HCT116 (cell line): ENCODE data around the gene F11. TPM values are rescaled to one million over a fixed set of nuclear protein-coding genes. Genes with fewer than 3 reads are reported as not detected.

ENCODE experiments used
- ATAC-seq: fragments of 200-7000 bp; cut with Tn5 transposase; 2 replicates; pipeline ENCODE4 v1.9.1; 2020; ENCODE audit warnings: mild to moderate bottlenecking, moderate library complexity
- BruUV-seq: library from RNA; stranded (reverse); fragments of 400-500 nt; replicated peaks from 2 replicates; lab custom pipeline; 2021; lab: Mats Ljungman, UMichigan
- CTCF ChIA-PET: fragments of 300-600 bp; sonication (Branson Sonifier 250); formaldehyde crosslinking; loops from one replicate; lab custom pipeline; 2021; ENCODE audit warnings: antibody characterized with exemption; lab: Charles Lee
- POLR2A ChIA-PET: fragments of 300-600, 350-600 bp; sonication (Branson Sonifier 250); formaldehyde crosslinking; loops from one replicate; lab custom pipeline; 2021; ENCODE audit warnings: antibody characterized with exemption; lab: Charles Lee
- RAD21 ChIA-PET, 2 experiments: fragments of 300-600 bp; sonication (Branson Sonifier 250); formaldehyde crosslinking; loops; one replicate each; lab custom pipeline; 2023; ENCODE audit warnings: low total read pairs in 2 of 2; ENCODE audit not compliant: uncharacterized antibody in 2 of 2, unreplicated experiment in 2 of 2, low non-redundant PET in 1 of 2; lab: Charles Lee
- DNase-seq: peaks from one replicate; pipeline ENCODE4 v3.0.0-alpha.2; 2010; ENCODE audit warnings: low read depth, low spot score
- H2AFZ ChIP-seq: fragments of 200-600 bp; shearing (Covaris generic), sonication (generic); 2 replicates; pipeline ENCODE4 v1.6.1; 2017; ENCODE audit warnings: low read depth, mixed run types, mixed read lengths, antibody characterized with exemption, low read length; ENCODE audit not compliant: poor library complexity, severe bottlenecking
- H3K27ac ChIP-seq: 2 replicates; pipeline ENCODE4 v1.5.1; 2012; ENCODE audit warnings: low read depth, low read length
- H3K27me3 ChIP-seq: fragments of 200-600 bp; sonication (generic); 2 replicates; pipeline ENCODE4 v1.6.1; 2016; ENCODE audit warnings: mixed run types, low read length, mixed read lengths; ENCODE audit not compliant: insufficient read depth
- H3K36me3 ChIP-seq, 2 experiments: fragments of 200-500 bp in 1 of 2; fragments of 200-600 bp in 1 of 2; sonication (Bioruptor generic) in 1 of 2; sonication (generic) in 1 of 2; 2 replicates each; pipeline versions ENCODE4 v1.5.1 to v1.6.1; 2014 to 2016; ENCODE audit warnings: low read length in 2 of 2, inconsistent platforms in 1 of 2, mixed read lengths in 1 of 2, mixed run types in 1 of 2; ENCODE audit not compliant: insufficient read depth in 2 of 2, control insufficient read depth in 1 of 2
- H3K4me1 ChIP-seq, 2 experiments: fragments of 200-600 bp in 1 of 2; sonication (generic) in 1 of 2; 2 replicates each; pipeline versions ENCODE4 v1.5.1 to v1.6.1; 2012 to 2017; ENCODE audit warnings: low read length in 2 of 2, inconsistent platforms in 1 of 2, mild to moderate bottlenecking in 1 of 2, mixed read lengths in 1 of 2, mixed run types in 1 of 2, moderate library complexity in 1 of 2; ENCODE audit not compliant: insufficient read depth in 2 of 2, control insufficient read depth in 1 of 2
- H3K4me2 ChIP-seq: fragments of 200-600 bp; sonication (generic); 2 replicates; pipeline ENCODE4 v1.6.1; 2017; ENCODE audit warnings: mixed run types, low read length, mixed read lengths
- H3K4me3 ChIP-seq, 2 experiments: fragments of 200-600 bp in 1 of 2; sonication (generic) in 1 of 2; replicated peaks in 1 of 2; 2 replicates each; pipeline ENCODE4 v1.5.1; 2011 to 2016; ENCODE audit warnings: low read length in 2 of 2, control low read depth in 1 of 2, low read depth in 1 of 2, mild to moderate bottlenecking in 1 of 2, mixed read lengths in 1 of 2, mixed run types in 1 of 2
- H3K79me2 ChIP-seq: fragments of 200-600 bp; sonication (generic); 2 replicates; pipeline ENCODE4 v1.6.1; 2017; ENCODE audit warnings: mild to moderate bottlenecking, mixed run types, low read length, moderate library complexity, mixed read lengths; ENCODE audit not compliant: insufficient read depth
- H3K9ac ChIP-seq: fragments of 200-600 bp; sonication (generic); 2 replicates; pipeline ENCODE4 v1.6.1; 2016; ENCODE audit warnings: low read length, mixed read lengths
- H3K9me2 ChIP-seq: fragments of 200-600 bp; sonication (generic), shearing (Covaris generic); 2 replicates; pipeline ENCODE4 v1.6.1; 2017; ENCODE audit warnings: mixed run types, mild to moderate bottlenecking, moderate library complexity; ENCODE audit not compliant: insufficient read depth
- H3K9me3 ChIP-seq, 2 experiments: fragments of 200-500 bp in 1 of 2; fragments of 200-600 bp in 1 of 2; sonication (Bioruptor generic) in 1 of 2; sonication (generic) in 1 of 2; 2 replicates each; pipeline ENCODE4 v1.6.1; 2014 to 2017; ENCODE audit warnings: low read length in 2 of 2, mixed read lengths in 2 of 2, inconsistent platforms in 1 of 2, low read depth in 1 of 2, mild to moderate bottlenecking in 1 of 2, mixed run types in 1 of 2, moderate library complexity in 1 of 2; ENCODE audit not compliant: control insufficient read depth in 1 of 2, insufficient read depth in 1 of 2
- H4K20me1 ChIP-seq: fragments of 200-600 bp; sonication (generic), shearing (Covaris generic); 2 replicates; pipeline ENCODE4 v1.6.1; 2017; ENCODE audit warnings: mixed run types, mild to moderate bottlenecking, moderate library complexity; ENCODE audit not compliant: insufficient read depth
- CBX3 ChIP-seq: IDR thresholded peaks from 2 replicates; pipeline ENCODE4 v1.6.1; 2012; ENCODE audit warnings: low read depth
- CEBPB ChIP-seq: IDR thresholded peaks from 2 replicates; pipeline ENCODE4 v1.6.1; 2012; ENCODE audit warnings: low read depth
- CTCF ChIP-seq, 3 experiments: fragments of 200-600 bp in 1 of 3; sonication (generic) in 1 of 3; IDR thresholded peaks in 2 of 3; conservative IDR thresholded peaks in 1 of 3; 2 replicates each; pipeline ENCODE4 v1.5.1; 2012 to 2017; ENCODE audit warnings: low read depth in 2 of 3, low read length in 2 of 3, antibody characterized with exemption in 1 of 3, borderline replicate concordance in 1 of 3, control low read depth in 1 of 3, mild to moderate bottlenecking in 1 of 3, mixed read lengths in 1 of 3, mixed run types in 1 of 3, moderate library complexity in 1 of 3; ENCODE audit not compliant: insufficient read depth in 1 of 3
- EGR1 ChIP-seq: IDR thresholded peaks from 2 replicates; pipeline ENCODE4 v1.6.1; 2012; ENCODE audit warnings: low read depth
- ELF1 ChIP-seq: IDR thresholded peaks from 2 replicates; pipeline ENCODE4 v1.6.1; 2012; ENCODE audit warnings: low read depth, borderline replicate concordance
- EZH2phosphoT487 ChIP-seq: fragments of 200-600 bp; IDR thresholded peaks from 2 replicates; pipeline ENCODE4 v1.6.1; 2018; ENCODE audit warnings: antibody characterized with exemption, borderline replicate concordance
- FOSL1 ChIP-seq: IDR thresholded peaks from 2 replicates; pipeline ENCODE4 v1.6.1; 2012; ENCODE audit warnings: low read depth
- MAX ChIP-seq: IDR thresholded peaks from 2 replicates; pipeline ENCODE4 v1.6.1; 2012
- POLR2A ChIP-seq: IDR thresholded peaks from 2 replicates; pipeline ENCODE4 v1.7.0; 2011; ENCODE audit warnings: borderline replicate concordance; ENCODE audit not compliant: insufficient read depth, insufficient read length; ENCODE audit errors: extremely low read depth
- RAD21 ChIP-seq: IDR thresholded peaks from 2 replicates; pipeline ENCODE4 v1.6.1; 2012; ENCODE audit warnings: low read depth, mild to moderate bottlenecking
- REST ChIP-seq: IDR thresholded peaks from 2 replicates; pipeline ENCODE4 v1.6.1; 2012; ENCODE audit warnings: low read depth
- SIN3A ChIP-seq: IDR thresholded peaks from 2 replicates; pipeline ENCODE4 v1.6.1; 2012; ENCODE audit warnings: low read depth
- SRF ChIP-seq: IDR thresholded peaks from 2 replicates; pipeline ENCODE4 v1.6.1; 2012; ENCODE audit warnings: low read depth
- TCF7L2 ChIP-seq: IDR thresholded peaks from 2 replicates; pipeline ENCODE4 v1.7.0; 2011; ENCODE audit warnings: borderline replicate concordance, inconsistent platforms; ENCODE audit not compliant: insufficient read depth, insufficient read length; ENCODE audit errors: extremely low read depth
- intact Hi-C: fragments of 100-400 bp; cut with micrococcal nuclease; formaldehyde crosslinking; loops from 2 replicates; pipeline ENCODE4 v1.10.0; 2022
- total RNA-seq: library from RNA; stranded (reverse); gene quantifications from one replicate; pipeline ENCODE4 v1.2.1, GENCODE V29; 2021; ENCODE audit not compliant: unreplicated experiment

Gene F11
- total RNA-seq, 1 experiment from 2014 or later: not detected

- ATAC-seq (no peak), DNase-seq (no peak)
- no peaks in the 10 kb centered on the region for H3K9me3 ChIP-seq
- no peak overlapping the region for H3K27ac ChIP-seq
- CTCF ChIA-PET: no interaction called here
- H3K4me1 ChIP-seq: no peaks in the 10 kb centered on the region
- no peaks in the 10 kb centered on the region for H3K27me3 ChIP-seq
- POLR2A ChIA-PET: no interaction called here
- no TSS peak for BruUV-seq
- no peak overlapping the region for H3K4me3 ChIP-seq
- intact Hi-C loops: loop anchor here (10.0 kb wide), 1 partner anchor 261 kb away; the partner anchor contains the start of gene MTNR1A
- TF ChIP-seq MAX (no peak), POLR2A (no peak), CTCF (IDR thresholded peaks at IDR 0.05 in 2 of 3, conservative IDR thresholded peaks at IDR 0.05 in 1 of 3; ENCODE audit: borderline replicate concordance in 1 of 3, insufficient read depth in 1 of 3, low read depth in 2 of 3, low read length in 2 of 3) (no peak), EGR1 (no peak), SIN3A (no peak), CBX3 (no peak), SRF (no peak), RAD21 (no peak), EZH2phosphoT487 (no peak), CEBPB (no peak), REST (no peak), TCF7L2 (no peak), FOSL1 (no peak), ELF1 (no peak)
- no peak overlapping the region for H3K4me2 ChIP-seq
- no peak overlapping the region for H3K9ac ChIP-seq
- H4K20me1 ChIP-seq: no peaks in the 10 kb centered on the region
- H3K79me2 ChIP-seq: no peaks in the 10 kb centered on the region
- H3K36me3 ChIP-seq: no peaks in the 10 kb centered on the region
- H2AFZ ChIP-seq: no peak overlapping the region
- RAD21 ChIA-PET: no interaction called here
- no peaks in the 10 kb centered on the region for H3K9me2 ChIP-seq
Measured at GRCh38 chr4:186294160-186294559, 28.2 kb downstream of the F11 start.
